NK-92 treated with Interleukin-12 subunit alpha and Interleukin-12 subunit beta, amount 100 ng/mL, for 24 hours (cell line): ENCODE results near the gene EPAS1.

Experiments
- DNase-seq: peaks from one replicate; lab custom pipeline; 2025; lab: John Stamatoyannopoulos, UW

Gene EPAS1

GRCh38 chr2:46302005-46302695 lies 4.9 kb downstream of the EPAS1 start:
- DNase-seq = no peak

GRCh38 chr2:46303233-46303632 lies 6.0 kb downstream of the EPAS1 start:
- no peak for DNase-seq

- DNase-seq = no peak
These were observed 6.6 kb downstream of the EPAS1 start for GRCh38 chr2:46303822-46304221.

- no peak for DNase-seq
These were observed 7.4 kb downstream of the EPAS1 start for GRCh38 chr2:46304635-46305034.

- no peak for DNase-seq
These were observed 8.0 kb downstream of the EPAS1 start for GRCh38 chr2:46305187-46305586.

GRCh38 chr2:46305767-46306166 lies 8.6 kb downstream of the EPAS1 start:
- DNase-seq = no peak

- no peak for DNase-seq
These were observed 9.1 kb downstream of the EPAS1 start for GRCh38 chr2:46306330-46306751.

GRCh38 chr2:46306988-46307655 lies 9.9 kb downstream of the EPAS1 start:
- no peak for DNase-seq

- no peak for DNase-seq
These were observed 10.9 kb downstream of the EPAS1 start for GRCh38 chr2:46308081-46308480.

- no peak for DNase-seq
These were observed 11.4 kb downstream of the EPAS1 start for GRCh38 chr2:46308629-46309028.

GRCh38 chr2:46309052-46309953 lies 12.1 kb downstream of the EPAS1 start:
- no peak for DNase-seq

GRCh38 chr2:46310446-46310845 lies 13.2 kb downstream of the EPAS1 start:
- no peak for DNase-seq

- DNase-seq = no peak
These were observed 14.5 kb downstream of the EPAS1 start for GRCh38 chr2:46311651-46312223.

- DNase-seq = no peak
These were observed 15.9 kb downstream of the EPAS1 start for GRCh38 chr2:46313063-46313462.

GRCh38 chr2:46314065-46314835 lies 17.0 kb downstream of the EPAS1 start:
- DNase-seq = no peak

GRCh38 chr2:46315103-46315890 lies 18.1 kb downstream of the EPAS1 start:
- no peak for DNase-seq

GRCh38 chr2:46317094-46317486 lies 19.9 kb downstream of the EPAS1 start:
- no peak for DNase-seq

GRCh38 chr2:46318579-46319460 lies 21.6 kb downstream of the EPAS1 start:
- DNase-seq = no peak

- no peak for DNase-seq
These were observed 22.5 kb downstream of the EPAS1 start for GRCh38 chr2:46319711-46320110.

GRCh38 chr2:46320141-46320567 lies 22.9 kb downstream of the EPAS1 start:
- DNase-seq = no peak
